ENCODE data around the gene EDDM13.
"Not testable (repeated sequence)": the region's sequence is repeated elsewhere in the genome, so short reads cannot be mapped to it uniquely, and the experiment has no call there.

Gene EDDM13

GRCh38 chr19:56332695-56333094 lies 60.1 kb downstream of the EDDM13 start:
- no peaks in the 10 kb centered on the region for H3K27me3 ChIP-seq (ENCODE audit: control insufficient read depth in 1 of 2, insufficient read depth in 2 of 2, low read length in 2 of 2)
- H3K4me3 ChIP-seq (ENCODE audit: low read depth in 1 of 2, low read length in 2 of 2) = no peak overlapping the region
- H3K9ac ChIP-seq (ENCODE audit: low read length) = no peak overlapping the region
- no peak overlapping the region for H3K27ac ChIP-seq (ENCODE audit: low read depth, low read length)
- H3K36me3 ChIP-seq (ENCODE audit: insufficient read depth, low read length) = no peaks in the 10 kb centered on the region
- H3K9me3 ChIP-seq (ENCODE audit: low read length) = peaks cover 7% of the 10 kb centered on the region
- H3K4me1 ChIP-seq (ENCODE audit: insufficient read depth, low read length) = no peaks in the 10 kb centered on the region

DNA sequence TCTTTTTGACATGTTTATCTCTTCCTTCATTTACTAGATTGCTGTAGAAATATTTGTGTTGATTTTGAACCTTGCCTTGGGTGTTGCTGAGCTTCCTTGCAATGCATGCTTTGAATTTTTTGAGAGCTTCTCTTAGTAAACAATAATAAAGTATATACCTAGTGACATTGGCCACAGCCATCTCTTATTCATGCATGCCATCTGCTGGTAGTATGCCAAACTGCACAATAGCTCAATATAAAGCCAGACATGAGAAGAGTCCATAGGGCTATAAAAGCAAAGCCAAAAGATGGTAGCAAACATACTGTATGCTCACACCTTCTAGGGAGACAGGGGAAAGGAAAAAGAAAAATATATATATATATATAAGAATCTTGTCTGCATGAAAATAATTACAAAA lies 61.0 kb downstream of the EDDM13 start:
- Histone ChIP-seq H3K9me3 (ENCODE audit: low read length) (peaks cover 7% of the 10 kb centered on the region), H3K27me3 (ENCODE audit: control insufficient read depth in 1 of 2, insufficient read depth in 2 of 2, low read length in 2 of 2) (no peaks in the 10 kb centered on the region), H3K4me3 (ENCODE audit: low read depth in 1 of 2, low read length in 2 of 2) (no peak overlapping the region), H3K9ac (ENCODE audit: low read length) (no peak overlapping the region), H3K27ac (ENCODE audit: low read depth, low read length) (no peak overlapping the region), H3K4me1 (ENCODE audit: insufficient read depth, low read length) (no peaks in the 10 kb centered on the region), H3K36me3 (ENCODE audit: insufficient read depth, low read length) (no peaks in the 10 kb centered on the region)

- not testable (repeated sequence) for H3K27me3 ChIP-seq (ENCODE audit: control insufficient read depth in 1 of 2, insufficient read depth in 2 of 2, low read length in 2 of 2); H3K27ac ChIP-seq (ENCODE audit: low read depth, low read length); H3K36me3 ChIP-seq (ENCODE audit: insufficient read depth, low read length); H3K9ac ChIP-seq (ENCODE audit: low read length); H3K9me3 ChIP-seq (ENCODE audit: low read length); H3K4me3 ChIP-seq (ENCODE audit: low read depth in 1 of 2, low read length in 2 of 2); H3K4me1 ChIP-seq (ENCODE audit: insufficient read depth, low read length)
Measured at GRCh38 chr19:56335371-56335770, 62.8 kb downstream of the EDDM13 start.

- H3K9ac ChIP-seq (ENCODE audit: low read length); H3K9me3 ChIP-seq (ENCODE audit: low read length); H3K36me3 ChIP-seq (ENCODE audit: insufficient read depth, low read length); H3K27me3 ChIP-seq (ENCODE audit: control insufficient read depth in 1 of 2, insufficient read depth in 2 of 2, low read length in 2 of 2); H3K27ac ChIP-seq (ENCODE audit: low read depth, low read length); H3K4me3 ChIP-seq (ENCODE audit: low read depth in 1 of 2, low read length in 2 of 2); H3K4me1 ChIP-seq (ENCODE audit: insufficient read depth, low read length): not testable (repeated sequence)
Measured at GRCh38 chr19:56337077-56337476, 64.5 kb downstream of the EDDM13 start.

GRCh38 chr19:56339031-56339430 lies 66.5 kb downstream of the EDDM13 start:
- H3K9me3 ChIP-seq (ENCODE audit: low read length); H3K4me3 ChIP-seq (ENCODE audit: low read depth in 1 of 2, low read length in 2 of 2); H3K36me3 ChIP-seq (ENCODE audit: insufficient read depth, low read length); H3K4me1 ChIP-seq (ENCODE audit: insufficient read depth, low read length); H3K27ac ChIP-seq (ENCODE audit: low read depth, low read length); H3K27me3 ChIP-seq (ENCODE audit: control insufficient read depth in 1 of 2, insufficient read depth in 2 of 2, low read length in 2 of 2); H3K9ac ChIP-seq (ENCODE audit: low read length): not testable (repeated sequence)

GRCh38 chr19:56341948-56342347 lies 69.4 kb downstream of the EDDM13 start:
- Histone ChIP-seq H3K4me1 (ENCODE audit: insufficient read depth, low read length) (no peaks in the 10 kb centered on the region), H3K27ac (ENCODE audit: low read depth, low read length) (no peak overlapping the region), H3K27me3 (ENCODE audit: control insufficient read depth in 1 of 2, insufficient read depth in 2 of 2, low read length in 2 of 2) (no peaks in the 10 kb centered on the region), H3K36me3 (ENCODE audit: insufficient read depth, low read length) (no peaks in the 10 kb centered on the region), H3K4me3 (ENCODE audit: low read depth in 1 of 2, low read length in 2 of 2) (no peak overlapping the region), H3K9me3 (ENCODE audit: low read length) (no peaks in the 10 kb centered on the region), H3K9ac (ENCODE audit: low read length) (no peak overlapping the region)

DNA sequence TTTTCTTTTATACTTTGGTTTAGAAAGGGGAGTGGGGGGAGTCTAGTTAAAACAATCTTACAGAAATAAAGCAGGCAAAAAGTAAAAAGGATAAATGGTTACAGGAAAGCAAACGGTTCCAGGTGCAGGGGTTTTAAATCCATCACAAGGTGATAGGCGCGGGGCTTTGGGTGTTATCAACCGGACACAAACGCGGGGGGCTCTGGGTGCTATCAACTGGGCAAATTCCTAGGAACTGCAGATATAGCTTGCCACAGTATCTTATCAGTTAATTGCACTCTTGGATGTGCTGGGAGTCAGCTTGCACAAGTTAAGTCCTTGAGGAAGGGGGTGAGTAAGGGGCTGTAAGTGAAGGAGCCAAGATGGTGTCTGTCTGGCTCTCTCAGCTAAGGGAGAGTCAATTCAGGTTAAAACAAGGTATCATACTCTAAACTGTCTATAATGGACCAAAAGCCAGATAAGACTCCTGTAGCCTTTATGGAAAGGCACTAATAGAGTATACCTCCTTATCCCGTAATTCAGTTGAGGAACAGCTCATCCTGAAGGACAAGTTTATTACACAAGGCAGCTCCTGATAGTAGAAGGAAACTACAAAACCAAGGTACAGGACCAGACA lies 74.7 kb downstream of the EDDM13 start:
- no peak overlapping the region for H3K27ac ChIP-seq (ENCODE audit: low read depth, low read length)

GRCh38 chr19:56348289-56348877 lies 75.8 kb downstream of the EDDM13 start:
- Histone ChIP-seq H3K36me3 (ENCODE audit: insufficient read depth, low read length) (no peaks in the 10 kb centered on the region), H3K27ac (ENCODE audit: low read depth, low read length) (no peak overlapping the region), H3K9me3 (ENCODE audit: low read length) (no peaks in the 10 kb centered on the region), H3K27me3 (ENCODE audit: control insufficient read depth in 1 of 2, insufficient read depth in 2 of 2, low read length in 2 of 2) (no peaks in the 10 kb centered on the region), H3K9ac (ENCODE audit: low read length) (no peak overlapping the region), H3K4me3 (ENCODE audit: low read depth in 1 of 2, low read length in 2 of 2) (no peak overlapping the region), H3K4me1 (ENCODE audit: insufficient read depth, low read length) (peaks cover 4% of the 10 kb centered on the region)

More for the DNA sequence above, 74.7 kb downstream of the EDDM13 start:
- no peaks in the 10 kb centered on the region for H3K9me3 ChIP-seq (ENCODE audit: low read length)
- H3K4me1 ChIP-seq (ENCODE audit: insufficient read depth, low read length) = peaks cover 4% of the 10 kb centered on the region
- no peak overlapping the region for H3K4me3 ChIP-seq (ENCODE audit: low read depth in 1 of 2, low read length in 2 of 2)
- no peaks in the 10 kb centered on the region for H3K27me3 ChIP-seq (ENCODE audit: control insufficient read depth in 1 of 2, insufficient read depth in 2 of 2, low read length in 2 of 2)
- H3K9ac ChIP-seq (ENCODE audit: low read length) = no peak overlapping the region
- no peaks in the 10 kb centered on the region for H3K36me3 ChIP-seq (ENCODE audit: insufficient read depth, low read length)

DNA sequence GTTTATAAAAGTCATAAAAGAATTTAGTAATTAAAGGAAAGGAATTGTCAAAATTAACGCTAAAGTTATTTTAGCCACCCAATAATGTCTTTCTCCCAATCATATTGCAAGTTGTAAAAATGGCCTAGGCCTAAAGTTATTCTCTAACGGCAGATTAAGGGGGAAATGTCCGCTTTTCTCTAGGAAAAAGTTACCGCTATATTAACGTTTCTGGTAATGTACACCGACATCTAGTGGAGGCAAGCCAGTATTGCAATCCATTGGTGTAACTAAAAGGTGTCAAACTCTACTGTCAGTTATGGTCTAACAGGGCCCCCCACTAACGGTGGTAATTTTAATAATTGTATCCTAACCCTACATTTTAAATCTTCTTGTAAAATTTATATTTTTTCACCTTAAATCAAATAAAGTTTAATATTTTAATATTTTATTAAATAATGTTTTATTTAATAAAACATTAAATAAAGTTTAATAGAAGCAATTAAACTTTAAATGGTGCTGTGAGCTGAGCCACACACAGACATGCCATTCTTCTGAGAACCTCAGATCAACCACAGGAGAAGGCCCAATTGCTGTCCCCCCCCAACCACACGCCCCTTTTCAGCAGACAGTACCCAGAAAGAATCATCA lies 78.0 kb downstream of the EDDM13 start:
- Histone ChIP-seq H3K36me3 (ENCODE audit: insufficient read depth, low read length) (no peaks in the 10 kb centered on the region), H3K9me3 (ENCODE audit: low read length) (no peaks in the 10 kb centered on the region), H3K27ac (ENCODE audit: low read depth, low read length) (no peak overlapping the region), H3K4me1 (ENCODE audit: insufficient read depth, low read length) (peaks cover 4% of the 10 kb centered on the region), H3K9ac (ENCODE audit: low read length) (no peak overlapping the region), H3K27me3 (ENCODE audit: control insufficient read depth in 1 of 2, insufficient read depth in 2 of 2, low read length in 2 of 2) (no peaks in the 10 kb centered on the region), H3K4me3 (ENCODE audit: low read depth in 1 of 2, low read length in 2 of 2) (no peak overlapping the region)

DNA sequence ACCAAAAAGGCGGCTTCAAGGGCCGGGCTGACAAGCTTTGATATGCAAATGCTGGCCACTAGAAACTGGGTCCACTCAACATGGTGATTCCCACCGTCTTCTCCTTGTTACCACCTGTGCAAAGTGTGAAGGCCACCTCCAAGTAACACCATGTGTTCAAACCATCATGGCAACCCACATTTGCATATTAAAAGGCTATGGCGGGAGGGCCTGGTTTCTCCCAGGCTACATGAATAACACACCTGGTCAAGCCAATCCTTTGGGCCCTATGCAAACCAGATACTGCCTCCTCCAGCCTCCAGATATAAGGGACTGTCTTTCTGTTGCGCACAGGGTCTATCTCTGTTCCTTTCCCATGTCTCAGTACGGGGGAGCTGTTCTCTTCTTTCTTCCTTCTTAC lies 78.7 kb downstream of the EDDM13 start:
- Histone ChIP-seq H3K4me3 (ENCODE audit: low read depth in 1 of 2, low read length in 2 of 2) (no peak overlapping the region), H3K27me3 (ENCODE audit: control insufficient read depth in 1 of 2, insufficient read depth in 2 of 2, low read length in 2 of 2) (no peaks in the 10 kb centered on the region), H3K4me1 (ENCODE audit: insufficient read depth, low read length) (peaks cover 4% of the 10 kb centered on the region), H3K9me3 (ENCODE audit: low read length) (no peaks in the 10 kb centered on the region), H3K36me3 (ENCODE audit: insufficient read depth, low read length) (no peaks in the 10 kb centered on the region), H3K9ac (ENCODE audit: low read length) (no peak overlapping the region), H3K27ac (ENCODE audit: low read depth, low read length) (no peak overlapping the region)

GRCh38 chr19:56355517-56355916 lies 83.0 kb downstream of the EDDM13 start:
- no peaks in the 10 kb centered on the region for H3K9me3 ChIP-seq (ENCODE audit: low read length)
- H3K27ac ChIP-seq (ENCODE audit: low read depth, low read length) = no peak overlapping the region
- H3K4me3 ChIP-seq (ENCODE audit: low read depth in 1 of 2, low read length in 2 of 2) = no peak overlapping the region
- no peaks in the 10 kb centered on the region for H3K36me3 ChIP-seq (ENCODE audit: insufficient read depth, low read length)
- H3K9ac ChIP-seq (ENCODE audit: low read length) = no peak overlapping the region
- no peaks in the 10 kb centered on the region for H3K4me1 ChIP-seq (ENCODE audit: insufficient read depth, low read length)
- H3K27me3 ChIP-seq (ENCODE audit: control insufficient read depth in 1 of 2, insufficient read depth in 2 of 2, low read length in 2 of 2) = no peaks in the 10 kb centered on the region

DNA sequence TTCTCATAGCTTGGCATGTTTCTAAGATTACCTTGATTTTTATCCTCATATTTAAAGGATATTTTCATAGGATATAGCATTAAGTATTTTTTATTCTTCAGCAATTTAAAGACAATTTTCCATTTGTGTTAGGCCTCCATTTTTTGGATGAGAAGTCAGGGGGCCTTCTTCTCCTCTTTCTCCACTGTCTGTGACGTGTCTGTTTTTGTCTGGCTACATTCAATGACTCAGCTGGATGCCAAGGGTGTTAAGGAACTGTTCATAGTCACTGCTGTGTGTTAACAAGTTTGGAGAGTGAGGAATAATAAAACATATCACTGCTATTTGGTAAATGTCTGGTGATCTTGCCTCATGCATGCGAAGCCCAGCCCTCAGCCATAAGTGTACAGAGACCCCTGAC lies 84.4 kb downstream of the EDDM13 start:
- no peaks in the 10 kb centered on the region for H3K27me3 ChIP-seq (ENCODE audit: control insufficient read depth in 1 of 2, insufficient read depth in 2 of 2, low read length in 2 of 2)
- no peaks in the 10 kb centered on the region for H3K4me1 ChIP-seq (ENCODE audit: insufficient read depth, low read length)
- no peak overlapping the region for H3K4me3 ChIP-seq (ENCODE audit: low read depth in 1 of 2, low read length in 2 of 2)
- H3K9ac ChIP-seq (ENCODE audit: low read length) = no peak overlapping the region
- H3K36me3 ChIP-seq (ENCODE audit: insufficient read depth, low read length) = no peaks in the 10 kb centered on the region
- H3K9me3 ChIP-seq (ENCODE audit: low read length) = no peaks in the 10 kb centered on the region
- no peak overlapping the region for H3K27ac ChIP-seq (ENCODE audit: low read depth, low read length)
